ENCODE results near the gene LRRC18.

Gene LRRC18

GRCh38 chr10:48872234-48872633 is 67.4 kb downstream of the LRRC18 start:
- TF ChIP-seq CTCF (IDR thresholded peaks at IDR 0.05; ENCODE audit: borderline replicate concordance, insufficient read depth, low read depth, low read length), result no peak
- H3K4me3 ChIP-seq (ENCODE audit: low read depth, low read length), result no peak overlapping the region

Measured in GM12875 (cell line).